ENCODE results near the gene SELENOV.

SELENOV gene

DNA sequence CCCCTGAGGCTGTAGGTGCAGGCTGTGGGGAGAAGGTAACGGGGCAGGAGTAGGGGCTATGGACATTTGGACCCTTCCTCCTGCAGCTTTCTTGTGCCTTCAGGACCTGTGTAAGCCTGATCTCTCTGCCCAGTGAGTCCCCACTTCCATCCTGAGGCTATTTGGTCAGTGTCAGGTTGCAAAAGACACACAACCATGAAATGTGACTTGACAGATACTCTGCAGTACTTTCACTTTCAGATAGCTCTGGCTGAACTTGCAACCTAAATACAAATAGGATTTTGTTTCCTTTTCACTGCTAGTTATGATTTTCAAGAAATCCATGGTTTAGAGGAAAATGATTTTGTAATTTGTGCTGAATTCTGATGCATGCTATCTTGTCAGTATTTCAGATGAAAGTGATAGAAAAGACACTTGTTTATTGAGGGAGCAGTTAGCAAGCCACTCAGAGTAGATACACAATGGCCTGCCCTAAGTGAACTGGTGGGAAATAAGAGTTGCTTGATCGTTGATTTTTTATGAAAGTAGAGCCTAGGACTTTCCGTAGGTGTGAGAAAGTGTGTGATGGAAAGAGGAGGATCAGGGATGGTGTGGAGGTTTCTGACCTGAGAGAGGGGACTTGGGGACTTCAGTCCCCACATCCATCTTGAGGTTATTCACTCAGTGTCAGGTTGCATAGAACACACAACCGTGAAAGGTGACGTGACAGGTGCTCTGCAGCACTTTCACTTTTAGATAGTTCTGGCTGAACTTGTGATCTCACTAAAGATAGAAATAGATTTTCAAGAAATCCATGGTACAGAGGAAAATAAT is 43.1 kb downstream of the SELENOV start:
- no peak for DNase-seq (ENCODE audit: low read depth in 2 of 2)

DNA sequence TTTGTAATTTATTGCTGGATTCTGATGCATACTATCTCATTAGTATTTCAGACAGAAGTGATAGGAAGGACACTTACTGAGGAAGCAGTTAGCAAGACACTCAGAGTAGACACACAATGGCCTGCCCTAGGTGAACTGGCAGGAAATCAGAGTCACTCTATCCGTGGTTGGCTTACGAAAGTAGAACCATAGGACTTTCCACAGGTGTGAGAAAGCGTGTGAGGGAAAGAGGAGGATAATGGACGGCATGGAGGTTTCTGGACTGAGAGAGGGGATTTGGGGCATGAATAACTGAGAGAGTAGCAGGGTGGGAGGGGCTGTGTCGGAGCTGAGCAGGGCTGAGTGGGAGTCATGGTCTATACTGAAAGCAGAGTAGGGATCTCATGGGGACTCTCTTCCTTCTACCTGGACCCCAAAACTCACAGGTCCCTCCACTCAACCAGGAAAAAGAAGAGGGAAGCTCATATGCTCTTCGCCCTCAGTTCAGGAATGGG is 43.7 kb downstream of the SELENOV start:
- DNase-seq (ENCODE audit: low read depth in 2 of 2) = no peak

DNA sequence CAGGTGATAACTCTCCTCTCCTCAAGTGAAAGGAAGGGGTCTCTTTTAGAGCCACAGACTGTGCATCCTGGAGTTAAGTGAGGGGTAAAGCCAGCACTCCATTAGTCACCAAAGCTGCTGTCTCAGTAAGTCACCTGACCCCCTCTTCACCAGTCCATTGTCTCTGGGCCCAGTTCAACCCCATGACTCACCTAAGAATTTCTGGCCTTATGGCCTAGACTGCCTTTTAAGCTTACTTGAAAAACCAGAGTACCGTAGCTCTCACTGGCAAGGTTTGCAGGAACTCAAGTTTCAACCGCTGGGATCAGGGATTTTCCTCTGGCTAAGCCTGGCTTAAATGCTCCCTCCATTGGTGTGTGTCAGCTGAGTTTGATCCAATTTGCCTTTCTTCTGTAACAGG is 48.5 kb downstream of the SELENOV start:
- no peak for DNase-seq (ENCODE audit: low read depth in 2 of 2)

DNA sequence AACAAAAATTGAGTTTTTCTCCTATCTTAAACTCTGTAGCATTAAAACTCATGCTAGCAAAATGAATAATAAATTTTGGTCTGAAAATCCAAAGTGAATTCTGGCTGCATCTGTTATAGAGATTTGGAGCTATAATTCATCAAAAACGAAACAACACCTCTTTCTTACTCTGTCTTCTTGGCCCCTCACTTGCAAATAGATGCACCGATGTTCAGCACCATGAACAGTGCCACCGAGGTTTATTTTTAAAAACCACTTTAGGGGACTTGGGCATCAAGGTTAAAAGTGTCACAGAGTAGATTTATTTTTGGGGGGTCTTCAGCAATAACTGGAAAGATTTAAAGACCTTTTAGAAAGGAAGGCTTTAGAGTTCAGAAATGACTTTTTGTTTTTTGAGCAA is 51.1 kb downstream of the SELENOV start:
- DNase-seq (ENCODE audit: low read depth in 2 of 2) = no peak

DNA sequence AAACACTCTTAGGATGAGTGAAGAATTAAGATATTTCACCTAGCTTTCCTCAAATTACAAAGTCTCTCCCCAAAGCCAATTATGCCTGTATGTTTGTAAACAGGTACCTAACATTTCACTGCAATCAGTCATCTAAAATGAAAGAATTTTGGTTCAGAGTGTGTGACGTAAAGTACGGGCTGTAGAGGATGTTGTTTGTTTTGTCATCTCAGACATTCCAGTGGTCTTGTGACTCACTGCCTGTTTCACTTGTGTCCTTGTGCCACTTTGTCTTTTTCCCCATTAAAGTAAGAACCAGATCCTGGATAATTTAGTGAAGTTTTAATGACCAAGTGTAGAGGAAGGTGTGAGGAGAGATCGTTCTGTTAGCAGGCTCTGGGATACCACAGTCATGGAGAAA is 53.7 kb downstream of the SELENOV start:
- DNase-seq (ENCODE audit: low read depth in 2 of 2) = no peak

Data from stimulated activated CD4-positive, alpha-beta T cell treated with anti-CD3 and anti-CD28 coated beads, Interleukin-4, amount 100 ng/mL, for 48 hours (primary cell).